Activated B cell treated with CpG ODN at 0.5 μM for 24 hours (primary cell): ENCODE data around the gene GRIK4. TPM values are rescaled to one million over a fixed set of nuclear protein-coding genes. Genes with fewer than 3 reads are reported as not detected.

Experiments used
- ATAC-seq: fragments of 200-7000 bp; cut with Tn5 transposase; one replicate; pipeline ENCODE4 v1.10.0; 2021; ENCODE audit warnings: low read depth, mild to moderate bottlenecking, moderate library complexity
- CTCF ChIA-PET: fragments of 350-600 bp; sonication (Branson Sonifier 250); formaldehyde crosslinking; loops from one replicate; lab custom pipeline; 2021; ENCODE audit warnings: antibody characterized with exemption; lab: Charles Lee
- POLR2A ChIA-PET: fragments of 350-600 bp; sonication (Branson Sonifier 250); formaldehyde crosslinking; loops from one replicate; lab custom pipeline; 2021; ENCODE audit warnings: antibody characterized with exemption; lab: Charles Lee
- DNase-seq: peaks from one replicate; pipeline ENCODE4 v3.0.0; 2022
- H3K27ac Mint-ChIP-seq: one replicate; pipeline ENCODE4 v1.8.0; 2020; ENCODE audit warnings: mixed read lengths
- H3K27me3 Mint-ChIP-seq: one replicate; pipeline ENCODE4 v1.8.0; 2021; ENCODE audit warnings: mixed read lengths
- H3K36me3 Mint-ChIP-seq: one replicate; pipeline ENCODE4 v1.8.0; 2021; ENCODE audit warnings: low read depth, mixed read lengths
- H3K4me1 Mint-ChIP-seq: one replicate; pipeline ENCODE4 v1.8.0; 2021; ENCODE audit warnings: mixed read lengths
- H3K4me3 Mint-ChIP-seq: one replicate; pipeline ENCODE4 v1.8.0; 2020; ENCODE audit warnings: mild to moderate bottlenecking, mixed read lengths
- H3K9me3 Mint-ChIP-seq: one replicate; pipeline ENCODE4 v1.8.0; 2020; ENCODE audit warnings: mixed read lengths
- intact Hi-C: fragments of 100-400 bp; cut with micrococcal nuclease; formaldehyde crosslinking; loops from one replicate; pipeline ENCODE4 v1.15.1; 2024
- total RNA-seq: library from RNA; stranded (reverse); gene quantifications from 2 replicates; pipeline ENCODE4 v1.2.3, GENCODE V29; 2022
- TF ChIP-seq, protein P1 (sequence below): fragments of 200-600 bp; IDR thresholded peaks from one replicate; pipeline ENCODE4 v1.8.0; 2022; ENCODE audit warnings: antibody characterized with exemption, mild to moderate bottlenecking

GRIK4 gene
- total RNA-seq, 1 donor from 2014 or later = not detected

DNA sequence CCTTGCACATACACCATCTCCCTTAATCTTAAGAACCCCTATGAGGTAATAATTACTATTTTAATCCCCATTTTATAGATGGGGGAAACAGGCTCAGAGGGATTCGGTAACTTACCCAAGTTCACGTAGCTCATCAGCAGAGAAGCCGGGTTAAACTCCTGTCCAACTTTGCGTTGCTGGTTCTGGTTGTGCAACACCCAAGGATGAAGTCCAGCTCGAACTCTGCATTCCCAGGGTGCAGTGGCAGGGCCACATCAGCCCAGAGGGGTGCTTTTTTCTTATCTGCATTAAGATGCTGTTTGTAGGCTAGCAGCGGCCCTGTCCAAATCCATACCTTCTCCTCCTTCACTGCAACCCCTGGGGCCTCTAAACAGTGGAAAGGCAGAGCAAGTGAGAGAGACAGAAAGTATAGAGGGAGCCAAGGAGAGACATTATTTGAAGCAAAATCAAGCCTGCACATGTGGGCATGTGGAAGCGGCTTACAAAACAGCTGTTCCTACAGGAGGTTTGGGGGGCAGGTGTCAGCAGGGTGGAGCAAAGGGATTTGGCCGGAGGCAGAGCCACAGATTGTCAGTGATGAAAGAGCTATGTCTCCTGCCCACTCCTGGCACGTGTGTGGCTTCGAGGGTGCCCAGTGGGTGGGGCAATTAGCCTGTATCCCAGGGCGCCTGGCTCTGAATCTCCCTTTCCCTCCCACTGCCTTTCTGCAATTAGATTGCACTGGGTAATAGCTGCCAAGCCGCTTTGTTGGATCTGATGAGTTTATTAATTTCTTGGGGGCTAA is 382.8 kb downstream of the GRIK4 start:
- intact Hi-C loops = no loop called here
- H3K4me1 Mint-ChIP-seq = no peaks in the 10 kb centered on the region

DNA sequence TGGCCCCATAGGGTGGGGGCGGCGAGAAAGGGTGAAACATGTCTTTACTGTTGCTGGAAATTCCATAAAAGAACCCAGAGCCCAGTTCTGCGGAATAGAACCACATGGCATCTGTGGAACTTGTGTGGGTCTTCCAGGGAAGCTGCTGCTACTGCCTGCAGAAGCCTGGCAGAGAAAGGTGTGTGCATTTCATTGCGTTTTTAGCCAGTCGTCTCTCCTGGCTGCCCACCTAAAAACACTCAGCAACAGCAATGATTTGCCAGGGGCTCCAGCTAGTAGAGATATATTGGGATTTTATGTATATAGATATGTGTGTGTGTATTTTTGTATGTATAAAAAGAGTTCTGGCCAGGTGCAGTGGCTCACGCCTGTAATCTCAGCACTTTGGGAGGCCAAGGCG is 385.1 kb downstream of the GRIK4 start:
- ATAC-seq = no peak
- POLR2A ChIA-PET = no interaction called here

More for the DNA sequence above, 382.8 kb downstream of the GRIK4 start:
- DNase-seq (no peak), ATAC-seq (no peak)
- ChIA-PET CTCF (no interaction called here), POLR2A (no interaction called here)
- Mint-ChIP-seq H3K36me3 (no peaks in the 10 kb centered on the region), H3K9me3 (no peaks in the 10 kb centered on the region), H3K27ac (no peak overlapping the region), H3K27me3 (peaks cover 8% of the 10 kb centered on the region), H3K4me3 (no peak overlapping the region)
- TF ChIP-seq, protein P1, sequence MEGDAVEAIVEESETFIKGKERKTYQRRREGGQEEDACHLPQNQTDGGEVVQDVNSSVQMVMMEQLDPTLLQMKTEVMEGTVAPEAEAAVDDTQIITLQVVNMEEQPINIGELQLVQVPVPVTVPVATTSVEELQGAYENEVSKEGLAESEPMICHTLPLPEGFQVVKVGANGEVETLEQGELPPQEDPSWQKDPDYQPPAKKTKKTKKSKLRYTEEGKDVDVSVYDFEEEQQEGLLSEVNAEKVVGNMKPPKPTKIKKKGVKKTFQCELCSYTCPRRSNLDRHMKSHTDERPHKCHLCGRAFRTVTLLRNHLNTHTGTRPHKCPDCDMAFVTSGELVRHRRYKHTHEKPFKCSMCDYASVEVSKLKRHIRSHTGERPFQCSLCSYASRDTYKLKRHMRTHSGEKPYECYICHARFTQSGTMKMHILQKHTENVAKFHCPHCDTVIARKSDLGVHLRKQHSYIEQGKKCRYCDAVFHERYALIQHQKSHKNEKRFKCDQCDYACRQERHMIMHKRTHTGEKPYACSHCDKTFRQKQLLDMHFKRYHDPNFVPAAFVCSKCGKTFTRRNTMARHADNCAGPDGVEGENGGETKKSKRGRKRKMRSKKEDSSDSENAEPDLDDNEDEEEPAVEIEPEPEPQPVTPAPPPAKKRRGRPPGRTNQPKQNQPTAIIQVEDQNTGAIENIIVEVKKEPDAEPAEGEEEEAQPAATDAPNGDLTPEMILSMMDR = no peak

DNA sequence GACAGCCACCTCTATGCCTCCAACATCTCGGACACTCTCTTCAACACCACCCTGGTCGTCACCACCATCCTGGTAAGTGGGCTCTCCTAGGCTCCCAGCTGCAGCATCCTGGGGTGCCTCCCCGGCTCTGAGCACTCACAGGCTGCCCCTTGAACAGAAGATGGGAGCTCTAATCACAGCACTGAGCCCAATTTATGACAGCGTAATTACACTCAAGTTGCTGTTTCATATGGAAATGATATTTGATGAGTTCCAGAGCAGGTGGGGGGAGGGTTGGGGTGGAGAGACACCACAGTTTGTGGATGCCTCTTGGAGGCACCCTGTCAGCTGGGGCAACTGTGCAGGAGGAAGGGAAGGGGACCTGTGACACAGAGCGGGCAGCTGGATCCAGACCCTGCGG is 387.0 kb downstream of the GRIK4 start:
- TF ChIP-seq, protein P1 = no peak
- intact Hi-C loops = no loop called here
- ChIA-PET CTCF (no interaction called here), POLR2A (no interaction called here)
- no peak for ATAC-seq
- H3K9me3 Mint-ChIP-seq = no peaks in the 10 kb centered on the region
- H3K4me3 Mint-ChIP-seq = no peak overlapping the region
- peaks cover 7% of the 10 kb centered on the region for H3K27me3 Mint-ChIP-seq
- no peaks in the 10 kb centered on the region for H3K4me1 Mint-ChIP-seq
- no peak overlapping the region for H3K27ac Mint-ChIP-seq
- H3K36me3 Mint-ChIP-seq = no peaks in the 10 kb centered on the region
- DNase-seq = no peak

More for the DNA sequence above, 385.1 kb downstream of the GRIK4 start:
- H3K4me1 Mint-ChIP-seq = no peaks in the 10 kb centered on the region
- no peak overlapping the region for H3K4me3 Mint-ChIP-seq
- TF ChIP-seq, protein P1 = no peak
- no peak overlapping the region for H3K27ac Mint-ChIP-seq
- no peak for DNase-seq
- intact Hi-C loops = no loop called here
- H3K36me3 Mint-ChIP-seq = no peaks in the 10 kb centered on the region
- peaks cover 7% of the 10 kb centered on the region for H3K27me3 Mint-ChIP-seq
- CTCF ChIA-PET = no interaction called here
- H3K9me3 Mint-ChIP-seq = no peaks in the 10 kb centered on the region

DNA sequence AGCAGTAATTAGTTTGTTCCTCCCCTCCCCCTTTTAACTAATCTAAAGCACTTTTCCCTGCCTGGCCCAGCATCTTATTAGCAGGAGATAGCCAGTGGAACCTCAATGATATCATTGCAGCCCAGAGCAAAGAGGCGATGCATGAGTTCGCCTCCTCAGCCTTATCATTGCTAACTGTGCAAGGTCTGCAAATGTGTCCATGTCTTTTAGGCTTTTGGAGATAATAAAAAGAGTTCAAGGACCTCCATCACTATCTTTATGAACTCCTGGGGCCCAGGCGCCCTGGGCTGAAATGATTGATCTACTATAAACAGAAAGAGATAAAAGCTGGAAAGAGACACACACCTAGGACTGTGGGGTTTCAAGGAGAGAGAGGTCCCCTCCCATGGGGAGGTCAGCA is 388.2 kb downstream of the GRIK4 start:
- Mint-ChIP-seq H3K4me3 (no peak overlapping the region), H3K9me3 (no peaks in the 10 kb centered on the region), H3K27ac (no peak overlapping the region), H3K27me3 (peaks cover 7% of the 10 kb centered on the region), H3K4me1 (no peaks in the 10 kb centered on the region), H3K36me3 (no peaks in the 10 kb centered on the region)
- POLR2A ChIA-PET = no interaction called here
- DNase-seq (no peak), ATAC-seq (no peak)
- intact Hi-C loops = no loop called here
- CTCF ChIA-PET = no interaction called here
- TF ChIP-seq, protein P1 = no peak

DNA sequence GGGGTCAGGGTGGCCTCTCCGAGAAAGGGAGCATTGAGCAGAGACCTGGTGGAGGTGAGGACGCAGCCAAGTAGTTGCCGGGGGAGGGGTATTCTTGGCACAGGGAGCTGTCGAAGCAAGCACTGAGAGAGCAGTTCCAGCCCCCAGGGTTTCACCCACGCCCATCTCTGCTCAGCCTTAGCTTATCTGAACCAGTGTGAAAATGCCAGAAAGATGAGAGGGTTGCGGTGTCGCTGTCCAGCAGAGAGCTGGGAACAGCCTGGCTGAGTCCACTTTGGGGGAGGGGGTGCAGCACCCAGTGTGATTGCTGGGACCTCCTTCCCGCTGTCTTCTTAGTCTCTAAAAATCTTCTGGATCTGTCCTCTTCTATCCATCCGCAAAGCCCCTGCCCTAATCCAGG is 389.1 kb downstream of the GRIK4 start:
- H3K4me3 Mint-ChIP-seq = no peak overlapping the region
- no peaks in the 10 kb centered on the region for H3K36me3 Mint-ChIP-seq
- H3K9me3 Mint-ChIP-seq = no peaks in the 10 kb centered on the region
- no peak for ATAC-seq
- no peaks in the 10 kb centered on the region for H3K4me1 Mint-ChIP-seq
- intact Hi-C loops = no loop called here
- H3K27ac Mint-ChIP-seq = no peak overlapping the region
- TF ChIP-seq, protein P1 = no peak
- no peak for DNase-seq
- peaks cover 10% of the 10 kb centered on the region for H3K27me3 Mint-ChIP-seq
- POLR2A ChIA-PET = no interaction called here
- CTCF ChIA-PET = no interaction called here
